CD4-positive, alpha-beta T cell (primary cell): ENCODE data around the gene NAA50. TPM values are rescaled to one million over a fixed set of nuclear protein-coding genes. Genes with fewer than 3 reads are reported as not detected.
A peak's percentile ranks its signal among the peaks of the same experiment; 100 is the strongest.

ENCODE experiments used
- ATAC-seq: fragments of 200-7000 bp; cut with Tn5 transposase; one replicate; pipeline ENCODE4 v1.10.0; 2022; ENCODE audit warnings: mild to moderate bottlenecking; ENCODE audit not compliant: poor library complexity
- CTCF ChIA-PET: fragments of 350-600 bp; sonication (Branson Sonifier 250); formaldehyde crosslinking; loops from one replicate; lab custom pipeline; 2021; ENCODE audit warnings: antibody characterized with exemption, inconsistent platforms; lab: Charles Lee
- POLR2A ChIA-PET: fragments of 350-600 bp; sonication (Branson Sonifier 250); formaldehyde crosslinking; loops from one replicate; lab custom pipeline; 2021; ENCODE audit warnings: antibody characterized with exemption, inconsistent platforms; lab: Charles Lee
- DNase-seq, 14 experiments: peaks; one replicate each; pipeline ENCODE4 v3.0.0-alpha.2; 2013 to 2020; ENCODE audit warnings: mixed read lengths in 2 of 14
- H3K27ac ChIP-seq, 2 donors: one replicate each; pipeline versions ENCODE4 v1.5.1 to v1.7.0; 2013; ENCODE audit warnings: low read length in 2 of 2, low read depth in 1 of 2, mild to moderate bottlenecking in 1 of 2
- H3K27me3 ChIP-seq, 2 experiments: 1 replicate in 1 of 2; 2 replicates in 1 of 2; pipeline versions ENCODE4 v1.6.1 to v1.7.0; 2013; ENCODE audit warnings: low read length in 2 of 2, control low read depth in 1 of 2, mild to moderate bottlenecking in 1 of 2, moderate library complexity in 1 of 2; ENCODE audit not compliant: insufficient read depth in 2 of 2, control insufficient read depth in 1 of 2
- H3K36me3 ChIP-seq: one replicate; pipeline ENCODE4 v1.6.1; 2013; ENCODE audit warnings: low read length, control low read depth; ENCODE audit not compliant: insufficient read depth
- H3K4me1 ChIP-seq: one replicate; pipeline ENCODE4 v1.6.1; 2013; ENCODE audit warnings: low read length, control low read depth; ENCODE audit not compliant: insufficient read depth
- H3K4me3 ChIP-seq: one replicate; pipeline ENCODE4 v1.5.1; 2013; ENCODE audit warnings: mild to moderate bottlenecking, low read length, moderate library complexity
- H3K9me3 ChIP-seq, 2 experiments: 1 replicate in 1 of 2; 2 replicates in 1 of 2; pipeline versions ENCODE4 v1.6.1 to v1.7.0; 2013; ENCODE audit warnings: low read length in 2 of 2, mild to moderate bottlenecking in 2 of 2, control low read depth in 1 of 2, moderate library complexity in 1 of 2; ENCODE audit not compliant: control insufficient read depth in 1 of 2, insufficient read depth in 1 of 2
- H3K27ac Mint-ChIP-seq: one replicate; pipeline ENCODE4 v1.8.0; 2020; ENCODE audit warnings: mixed read lengths
- H3K27me3 Mint-ChIP-seq: one replicate; pipeline ENCODE4 v1.8.0; 2021; ENCODE audit warnings: mixed read lengths
- H3K36me3 Mint-ChIP-seq: one replicate; pipeline ENCODE4 v1.8.0; 2021; ENCODE audit warnings: low read depth, mixed read lengths
- H3K4me1 Mint-ChIP-seq: one replicate; pipeline ENCODE4 v1.8.0; 2021; ENCODE audit warnings: low read depth, mixed read lengths
- H3K4me3 Mint-ChIP-seq: one replicate; pipeline ENCODE4 v1.8.0; 2020; ENCODE audit warnings: mild to moderate bottlenecking, mixed read lengths
- H3K9me3 Mint-ChIP-seq: one replicate; pipeline ENCODE4 v1.8.0; 2020; ENCODE audit warnings: mixed read lengths
- intact Hi-C, 2 experiments: fragments of 100-400 bp; cut with DNase I in 1 of 2; cut with micrococcal nuclease in 1 of 2; formaldehyde crosslinking; loops; one replicate each; pipeline versions ENCODE4 v1.15.1 to v1.9.0; 2023 to 2025; cut with DNase I, micrococcal nuclease
- total RNA-seq, 174 experiments: library from RNA in 2 of 174; stranded (reverse) in 2 of 174; gene quantifications; one replicate each; pipeline ENCODE4 v1.2.3 and lab custom pipeline; 2021 to 2026
- TF ChIP-seq, protein P1 (sequence below): fragments of 200-600 bp; IDR thresholded peaks from one replicate; pipeline ENCODE4 v1.8.0; 2022; ENCODE audit warnings: antibody characterized with exemption, mild to moderate bottlenecking

NAA50 gene
- total RNA-seq, 2 experiments from 2014 or later = 46.6 to 48.0 TPM

- Mint-ChIP-seq H3K36me3 (peaks cover 62% of the 10 kb centered on the region), H3K4me3 (no peak overlapping the region), H3K27me3 (no peaks in the 10 kb centered on the region), H3K27ac (no peak overlapping the region), H3K4me1 (no peaks in the 10 kb centered on the region), H3K9me3 (no peaks in the 10 kb centered on the region)
- ATAC-seq (no peak), DNase-seq (no peak)
- TF ChIP-seq, protein P1, sequence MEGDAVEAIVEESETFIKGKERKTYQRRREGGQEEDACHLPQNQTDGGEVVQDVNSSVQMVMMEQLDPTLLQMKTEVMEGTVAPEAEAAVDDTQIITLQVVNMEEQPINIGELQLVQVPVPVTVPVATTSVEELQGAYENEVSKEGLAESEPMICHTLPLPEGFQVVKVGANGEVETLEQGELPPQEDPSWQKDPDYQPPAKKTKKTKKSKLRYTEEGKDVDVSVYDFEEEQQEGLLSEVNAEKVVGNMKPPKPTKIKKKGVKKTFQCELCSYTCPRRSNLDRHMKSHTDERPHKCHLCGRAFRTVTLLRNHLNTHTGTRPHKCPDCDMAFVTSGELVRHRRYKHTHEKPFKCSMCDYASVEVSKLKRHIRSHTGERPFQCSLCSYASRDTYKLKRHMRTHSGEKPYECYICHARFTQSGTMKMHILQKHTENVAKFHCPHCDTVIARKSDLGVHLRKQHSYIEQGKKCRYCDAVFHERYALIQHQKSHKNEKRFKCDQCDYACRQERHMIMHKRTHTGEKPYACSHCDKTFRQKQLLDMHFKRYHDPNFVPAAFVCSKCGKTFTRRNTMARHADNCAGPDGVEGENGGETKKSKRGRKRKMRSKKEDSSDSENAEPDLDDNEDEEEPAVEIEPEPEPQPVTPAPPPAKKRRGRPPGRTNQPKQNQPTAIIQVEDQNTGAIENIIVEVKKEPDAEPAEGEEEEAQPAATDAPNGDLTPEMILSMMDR = no peak
- intact Hi-C loops = no loop called here
- CTCF ChIA-PET = interaction anchor here (0.7 to 1.5 kb wide), 3 partner anchors 9 to 46 kb away, joined by 3 to 5 read pairs (median 3); no protein-coding TSS in a partner anchor
- H3K4me1 ChIP-seq = no peaks in the 10 kb centered on the region
- H3K27me3 ChIP-seq = no peaks in the 10 kb centered on the region
- no peaks in the 10 kb centered on the region for H3K9me3 ChIP-seq
- no peak overlapping the region for H3K4me3 ChIP-seq
- POLR2A ChIA-PET = interaction anchor here (0.7 kb wide), 1 partner anchor 51 kb away, joined by 3 read pairs; no protein-coding TSS in a partner anchor
- peaks cover 40% of the 10 kb centered on the region for H3K36me3 ChIP-seq
- no peak overlapping the region for H3K27ac ChIP-seq
These were observed 45.3 kb upstream of the NAA50 start for GRCh38 chr3:113791381-113791780.

DNA sequence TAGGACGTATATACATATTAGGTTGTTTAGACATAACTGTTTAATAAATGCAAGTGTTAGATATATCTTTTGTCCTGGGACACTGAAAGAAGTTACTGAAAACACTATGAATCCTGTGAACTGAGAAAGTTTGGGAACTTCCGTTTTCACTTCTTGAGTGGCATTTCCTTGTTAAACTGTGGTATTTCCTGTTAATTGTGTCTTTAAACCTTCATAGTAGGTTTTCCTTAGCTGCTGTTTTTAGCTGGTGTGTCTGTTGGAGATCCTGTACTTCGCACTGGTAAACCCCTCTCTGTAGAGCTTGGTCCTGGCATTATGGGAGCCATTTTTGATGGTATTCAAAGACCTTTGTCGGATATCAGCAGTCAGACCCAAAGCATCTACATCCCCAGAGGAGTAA lies 37.9 kb upstream of the NAA50 start:
- H3K9me3 Mint-ChIP-seq = no peaks in the 10 kb centered on the region
- H3K4me1 ChIP-seq = no peaks in the 10 kb centered on the region
- ChIA-PET CTCF (no interaction called here), POLR2A (interaction anchor here (1.2 kb wide), 1 partner anchor 39 kb away, joined by 3 read pairs; no protein-coding TSS in a partner anchor)
- no peak overlapping the region for H3K4me3 Mint-ChIP-seq
- no peaks in the 10 kb centered on the region for H3K4me1 Mint-ChIP-seq
- peaks cover 39% of the 10 kb centered on the region for H3K36me3 ChIP-seq
- peak in 1 of 14 experiments; percentile 5 for DNase-seq
- H3K9me3 ChIP-seq = no peaks in the 10 kb centered on the region
- H3K27ac ChIP-seq = no peak overlapping the region
- no peak for ATAC-seq
- no peaks in the 10 kb centered on the region for H3K27me3 ChIP-seq
- peaks cover 52% of the 10 kb centered on the region for H3K36me3 Mint-ChIP-seq
- H3K27ac Mint-ChIP-seq = peak overlapping the region; percentile 55
- no peaks in the 10 kb centered on the region for H3K27me3 Mint-ChIP-seq
- no peak overlapping the region for H3K4me3 ChIP-seq
- TF ChIP-seq, protein P1 = no peak
- intact Hi-C loops = loop anchor here in 1 of 2 experiments (5.0 kb wide), 1 partner anchor 37 kb away; the partner anchor contains the start of genes ATP6V1A and NAA50

GRCh38 chr3:113783463-113783862 lies 37.4 kb upstream of the NAA50 start:
- DNase-seq (peak in 2 of 14 experiments; percentile 14 to 16), ATAC-seq (no peak)
- intact Hi-C loops = loop anchor here in 1 of 2 experiments (5.0 kb wide), 1 partner anchor 36 kb away; the partner anchor contains the start of genes ATP6V1A and NAA50
- no peaks in the 10 kb centered on the region for H3K4me1 ChIP-seq
- no peak overlapping the region for H3K27ac Mint-ChIP-seq
- H3K27me3 Mint-ChIP-seq = no peaks in the 10 kb centered on the region
- H3K27ac ChIP-seq = no peak overlapping the region
- peaks cover 35% of the 10 kb centered on the region for H3K36me3 ChIP-seq
- CTCF ChIA-PET = no interaction called here
- no peak overlapping the region for H3K4me3 ChIP-seq
- peaks cover 52% of the 10 kb centered on the region for H3K36me3 Mint-ChIP-seq
- POLR2A ChIA-PET = interaction anchor here (1.2 kb wide), 1 partner anchor 39 kb away, joined by 3 read pairs; no protein-coding TSS in a partner anchor
- H3K27me3 ChIP-seq = no peaks in the 10 kb centered on the region
- TF ChIP-seq, protein P1 = no peak
- H3K9me3 Mint-ChIP-seq = no peaks in the 10 kb centered on the region
- no peaks in the 10 kb centered on the region for H3K9me3 ChIP-seq
- H3K4me1 Mint-ChIP-seq = no peaks in the 10 kb centered on the region
- no peak overlapping the region for H3K4me3 Mint-ChIP-seq
